DMS 273 treated with DMSO at 0.1 percent for 48 hours (cell line): Measurements from ENCODE around the gene ATIC.

Experiments
- DNase-seq: peaks from one replicate; lab custom pipeline; 2025; lab: John Stamatoyannopoulos, UW

Gene ATIC

GRCh38 chr2:215399067-215399716, 87.3 kb downstream of the ATIC start:
- DNase-seq = no peak
